A549 (cell line): ENCODE results near the gene BBS4. TPM values are rescaled to one million over a fixed set of nuclear protein-coding genes. Genes with fewer than 3 reads are reported as not detected.
A peak's percentile ranks its signal among the peaks of the same experiment; 100 is the strongest.
"Not testable (repeated sequence)": the region's sequence is repeated elsewhere in the genome, so short reads cannot be mapped to it uniquely, and the experiment has no call there.

Experiments
- ATAC-seq, 2 experiments: fragments of 200-7000 bp in 1 of 2; fragments of >200 bp in 1 of 2; cut with Nextera tagmentation in 1 of 2; cut with Tn5 transposase in 1 of 2; 3 replicates each; pipeline versions ENCODE4 v1.8.0 to v1.9.1; 2018 to 2020; ENCODE audit warnings: mild to moderate bottlenecking in 1 of 2, moderate library complexity in 1 of 2
- CTCF ChIA-PET: fragments of 300-600 bp; sonication (Branson Sonifier 250); formaldehyde crosslinking; extraction: SDS; loops from one replicate; lab custom pipeline; 2021; ENCODE audit warnings: antibody characterized with exemption, inconsistent platforms; lab: Yijun Ruan, JAX
- POLR2A ChIA-PET: fragments of 350-600 bp; formaldehyde crosslinking; extraction: SDS; loops from one replicate; lab custom pipeline; 2021; ENCODE audit warnings: antibody characterized with exemption, inconsistent platforms; lab: Yijun Ruan, JAX
- DNase-seq, 2 experiments: peaks; one replicate each; pipeline versions ENCODE4 v3.0.0 to v3.0.0-alpha.2; 2011 to 2016; ENCODE audit warnings: low read depth in 1 of 2, low spot score in 1 of 2
- FAIRE-seq: peaks from 2 replicates; lab custom pipeline; 2011; peaks lifted over from hg19 to GRCh38; lab: Jason Lieb, UNC
- H3K27ac ChIP-seq, 2 experiments: fragments of >200 bp; sonication (Bioruptor Twin); formaldehyde crosslinking; 3 replicates each; pipeline ENCODE4 v1.5.1; 2016 to 2017
- H3K4me1 ChIP-seq: fragments of >200 bp; sonication (Bioruptor Twin); formaldehyde crosslinking; 3 replicates; pipeline ENCODE4 v1.6.1; 2016
- H3K4me2 ChIP-seq: fragments of >200 bp; sonication (Bioruptor Twin); formaldehyde crosslinking; 3 replicates; pipeline ENCODE4 v1.6.1; 2016
- H3K4me3 ChIP-seq: fragments of >200 bp; sonication (Bioruptor Twin); formaldehyde crosslinking; 3 replicates; pipeline ENCODE4 v1.5.1; 2016
- H3K9me3 ChIP-seq: fragments of >200 bp; sonication (Bioruptor Twin); formaldehyde crosslinking; 3 replicates; pipeline ENCODE4 v1.6.1; 2016
- E2F6 ChIP-seq: IDR thresholded peaks from 2 replicates; pipeline ENCODE4 v1.6.1; 2012; ENCODE audit warnings: low read depth, borderline replicate concordance
- MAX ChIP-seq: IDR thresholded peaks from 2 replicates; pipeline ENCODE4 v1.6.1; 2012
- WGBS: methylation state at CpG from one replicate; pipeline ENCODE4 v1.1.6; 2017; ENCODE audit errors: missing lambda C conversion rate; 5-methylcytosine and 5-hydroxymethylcytosine counted together
- polyA plus RNA-seq, 4 experiments: library from polyadenylated mRNA; depleted of rRNA in 3 of 4; stranded (reverse); fragments of >200 nt; fragmentation: RNase III in 1 of 4; extraction: RNeasy Plus Mini Kit Qiagen cat#74134 plus additional on column Dnase treatment in 1 of 4; gene quantifications; 2 replicates in 3 of 4; 3 replicates in 1 of 4; pipeline ENCODE4 v1.2.3, GENCODE V29; 2011 to 2017

BBS4 gene
- polyA plus RNA-seq, 2 of the 4 experiments (the other 2 are of a cell fraction): 22.6 to 40.4 TPM

- Histone ChIP-seq H3K27ac (peak overlapping the region; percentile 56 to 82; a peak in 5 of 6 replicates), H3K4me3 (peak overlapping the region; percentile 32; the same call in 2 of the 3 replicates), H3K4me2 (peak overlapping the region; percentile 58; the same call in 2 of the 3 replicates)
- CTCF ChIA-PET, H3K9me3 ChIP-seq, H3K4me1 ChIP-seq, FAIRE-seq, POLR2A ChIA-PET: not testable (repeated sequence)
- WGBS: 52% methylated on average over 6 of the region's 43 CpGs
- TF ChIP-seq MAX (peak; percentile 54), E2F6 (peak; percentile 66; the same call in 1 of the 2 replicates)
- ATAC-seq (peak; percentile 87 to 88), DNase-seq (peak in 1 of 2 experiments; percentile 92)
These were observed 49.3 kb upstream of the BBS4 start for GRCh38 chr15:72636519-72637282.

GRCh38 chr15:72639759-72640483 lies 46.1 kb upstream of the BBS4 start:
- FAIRE-seq, H3K4me3 ChIP-seq, POLR2A ChIA-PET, ATAC-seq, DNase-seq, H3K4me2 ChIP-seq, H3K9me3 ChIP-seq, CTCF ChIA-PET, H3K4me1 ChIP-seq, H3K27ac ChIP-seq: not testable (repeated sequence)
- WGBS: no CpG with 5 or more reads among the region's 26 CpGs

GRCh38 chr15:72642271-72642670 lies 43.7 kb upstream of the BBS4 start:
- no CpG with 5 or more reads among the region's 2 CpGs for WGBS
- H3K4me1 ChIP-seq, H3K4me2 ChIP-seq, POLR2A ChIA-PET, H3K27ac ChIP-seq, DNase-seq, ATAC-seq, H3K9me3 ChIP-seq, CTCF ChIA-PET, FAIRE-seq, H3K4me3 ChIP-seq: not testable (repeated sequence)

GRCh38 chr15:72648631-72649253 lies 37.3 kb upstream of the BBS4 start:
- H3K4me2 ChIP-seq, POLR2A ChIA-PET, H3K27ac ChIP-seq, H3K4me3 ChIP-seq, FAIRE-seq, DNase-seq, H3K9me3 ChIP-seq, CTCF ChIA-PET, ATAC-seq, H3K4me1 ChIP-seq: not testable (repeated sequence)
- WGBS: 68% methylated on average over 8 of the region's 10 CpGs

- H3K4me2 ChIP-seq, H3K4me1 ChIP-seq, CTCF ChIA-PET, DNase-seq, H3K27ac ChIP-seq, H3K9me3 ChIP-seq, FAIRE-seq, POLR2A ChIA-PET, ATAC-seq, H3K4me3 ChIP-seq: not testable (repeated sequence)
- WGBS: no CpG with 5 or more reads among the region's 7 CpGs
These were observed 31.6 kb upstream of the BBS4 start, which contains the start of gene GOLGA6B for GRCh38 chr15:72654397-72654796. Gene GOLGA6B, plus strand, starts transcription at chr15:72654697. Its CDS starts 41 bp downstream, at chr15:72654738.

- CTCF ChIA-PET, H3K9me3 ChIP-seq, DNase-seq, POLR2A ChIA-PET, FAIRE-seq, H3K4me2 ChIP-seq, H3K4me1 ChIP-seq, H3K4me3 ChIP-seq, H3K27ac ChIP-seq: not testable (repeated sequence)
- ATAC-seq: peak in 1 of 2 experiments; percentile 78; a peak in 1 of 6 replicates
- WGBS: no CpG with 5 or more reads among the region's 3 CpGs
These were observed 30.0 kb upstream of the BBS4 start for GRCh38 chr15:72656014-72656413.

GRCh38 chr15:72661081-72661480 lies 24.9 kb upstream of the BBS4 start:
- H3K27ac ChIP-seq, H3K4me2 ChIP-seq, CTCF ChIA-PET, ATAC-seq, DNase-seq, FAIRE-seq, H3K4me3 ChIP-seq, H3K4me1 ChIP-seq, H3K9me3 ChIP-seq, POLR2A ChIA-PET: not testable (repeated sequence)
- WGBS: 73% methylated on average over 9 of the region's 10 CpGs

- CTCF ChIA-PET, H3K27ac ChIP-seq, FAIRE-seq, H3K4me2 ChIP-seq, H3K4me1 ChIP-seq, H3K4me3 ChIP-seq, DNase-seq, POLR2A ChIA-PET, ATAC-seq, H3K9me3 ChIP-seq: not testable (repeated sequence)
- WGBS: no CpG with 5 or more reads among the region's 8 CpGs
These were observed 22.1 kb upstream of the BBS4 start for GRCh38 chr15:72663931-72664330.

GRCh38 chr15:72665706-72666105 lies 20.3 kb upstream of the BBS4 start:
- H3K27ac ChIP-seq, H3K9me3 ChIP-seq, DNase-seq, H3K4me1 ChIP-seq, H3K4me2 ChIP-seq, H3K4me3 ChIP-seq, POLR2A ChIA-PET, CTCF ChIA-PET, ATAC-seq, FAIRE-seq: not testable (repeated sequence)
- WGBS: no CpG with 5 or more reads among the region's 11 CpGs

- H3K27ac ChIP-seq: 0 out of 6 replicates have a peak overlapping the region, but pooled peaks of 1 of the 2 experiments have one; percentile 53
- POLR2A ChIA-PET, H3K4me1 ChIP-seq, ATAC-seq, H3K4me2 ChIP-seq, FAIRE-seq, H3K9me3 ChIP-seq, DNase-seq, H3K4me3 ChIP-seq: not testable (repeated sequence)
- CTCF ChIA-PET: interaction anchor here (1.6 kb wide), 1 partner anchor 98 kb away, joined by 6 read pairs; no protein-coding TSS in a partner anchor
- WGBS: 83% methylated on average over 3 of the region's 6 CpGs
These were observed 16.2 kb upstream of the BBS4 start for GRCh38 chr15:72669803-72670202.
